HepG2 (cell line): Measurements from ENCODE around the gene TSNAX. TPM values are rescaled to one million over a fixed set of nuclear protein-coding genes. Genes with fewer than 3 reads are reported as not detected.

ENCODE experiments used
- polyA plus RNA-seq, 8 experiments: library from polyadenylated mRNA; depleted of rRNA in 3 of 8; stranded (reverse) in 7 of 8; unstranded in 1 of 8; fragments of >200 nt; fragmentation: Illumina TruSeq in 4 of 8; extraction: Trizol in 4 of 8; gene quantifications; 2 replicates each; pipeline versions ENCODE4 v1.2.1 to v1.2.3, GENCODE V29; 2011 to 2016; ENCODE audit warnings: low read depth in 4 of 8, missing spikeins in 1 of 8, mixed read lengths in 1 of 8; ENCODE audit not compliant: insufficient read depth in 1 of 8
- total RNA-seq, 5 experiments: library from RNA; depleted of rRNA; stranded (reverse); fragments of >200 nt; fragmentation: Illumina TruSeq; extraction: Trizol; gene quantifications; 2 replicates each; pipeline ENCODE4 v1.2.3, GENCODE V29; 2016; ENCODE audit warnings: low read depth in 1 of 5

Gene TSNAX
- total and polyA plus RNA-seq, 2 of the 13 experiments (the other 11 are each of a cell fraction or from before 2014, with no cell fraction given): 13.2 to 46.2 TPM

Other genes with a start within 250 kb of the TSNAX start
- gene EXOC8, start 190.8 kb upstream of the TSNAX start, total RNA-seq (2016; rRNA removed; fragmentation: Illumina TruSeq; extraction: Trizol): 7.9 and 12.0 TPM in 2 replicates
- gene EXOC8, start 190.8 kb upstream of the TSNAX start, polyA plus RNA-seq (2011; rRNA removed): 2.1 and 2.4 TPM in 2 replicates
- gene SPRTN, start 190.4 kb upstream of the TSNAX start, total RNA-seq (2016; rRNA removed; fragmentation: Illumina TruSeq; extraction: Trizol): 15.2 and 17.7 TPM in 2 replicates
- 3.9 and 4.2 TPM in 2 replicates for gene SPRTN, start 190.4 kb upstream of the TSNAX start, polyA plus RNA-seq (2011; rRNA removed)
- 34.4 and 38.2 TPM in 2 replicates for gene EGLN1, start 106.4 kb upstream of the TSNAX start, total RNA-seq (2016; rRNA removed; fragmentation: Illumina TruSeq; extraction: Trizol)
- gene EGLN1, start 106.4 kb upstream of the TSNAX start, polyA plus RNA-seq (2011; rRNA removed): 34.0 and 44.1 TPM in 2 replicates
- gene DISC1, start 98.1 kb downstream of the TSNAX start, total RNA-seq (2016; rRNA removed; fragmentation: Illumina TruSeq; extraction: Trizol): 3.1 and 4.2 TPM in 2 replicates
- 4.0 and 4.6 TPM in 2 replicates for gene DISC1, start 98.1 kb downstream of the TSNAX start, polyA plus RNA-seq (2011; rRNA removed)